Activated CD8-positive, alpha-beta memory T cell treated with anti-CD3 and anti-CD28 coated beads for 24 hours (primary cell): ENCODE measurements around the gene HS6ST3.

ENCODE experiments used
- DNase-seq: peaks from one replicate; pipeline ENCODE4 v3.0.0-alpha.2; 2020

The HS6ST3 gene

DNA sequence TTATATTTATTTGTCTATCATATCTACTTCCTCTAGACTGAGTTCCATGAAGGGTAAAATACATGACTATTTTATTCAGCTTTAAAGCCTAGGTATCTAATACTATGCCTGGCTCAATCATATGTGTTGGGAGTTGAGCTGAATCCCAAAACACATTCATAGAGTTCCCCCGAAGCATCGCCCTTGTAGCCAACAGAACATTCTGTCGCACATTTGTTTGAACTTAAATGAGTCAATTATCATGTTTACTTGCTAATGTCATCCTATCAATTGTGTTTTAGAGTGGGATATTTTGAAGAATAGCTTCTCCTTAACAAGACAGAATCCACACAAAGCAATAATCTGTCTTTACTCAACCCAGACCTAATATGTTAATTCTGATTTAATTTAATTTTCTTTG is 252.4 kb downstream of the HS6ST3 start:
- DNase-seq = no peak

GRCh38 chr13:96342852-96343465 is 253.1 kb downstream of the HS6ST3 start:
- DNase-seq = no peak

- DNase-seq = no peak
Observed at GRCh38 chr13:96346921-96347320, 257.0 kb downstream of the HS6ST3 start.

GRCh38 chr13:96373597-96373996 is 283.7 kb downstream of the HS6ST3 start:
- no peak for DNase-seq

- no peak for DNase-seq
Observed at GRCh38 chr13:96377835-96378234, 287.9 kb downstream of the HS6ST3 start.

DNA sequence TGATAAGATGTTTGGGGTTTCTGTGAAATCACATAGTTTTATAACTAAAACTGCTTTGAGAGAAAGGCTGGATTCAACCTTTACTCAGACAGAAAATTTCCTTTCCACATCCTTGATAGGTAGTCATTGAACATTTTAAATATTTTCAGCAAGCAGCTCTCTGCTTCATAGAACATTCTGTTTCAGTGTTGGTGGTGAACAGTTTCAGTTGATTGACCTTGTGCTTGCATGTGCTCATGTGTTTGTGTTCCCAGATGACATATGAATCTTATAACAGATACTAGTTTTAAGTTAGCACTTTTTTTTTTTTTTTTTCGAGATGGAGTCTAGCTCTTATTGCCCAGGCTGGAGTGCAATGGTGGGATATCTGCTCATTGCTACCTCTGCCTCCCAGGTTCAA is 290.1 kb downstream of the HS6ST3 start:
- DNase-seq = no peak

DNA sequence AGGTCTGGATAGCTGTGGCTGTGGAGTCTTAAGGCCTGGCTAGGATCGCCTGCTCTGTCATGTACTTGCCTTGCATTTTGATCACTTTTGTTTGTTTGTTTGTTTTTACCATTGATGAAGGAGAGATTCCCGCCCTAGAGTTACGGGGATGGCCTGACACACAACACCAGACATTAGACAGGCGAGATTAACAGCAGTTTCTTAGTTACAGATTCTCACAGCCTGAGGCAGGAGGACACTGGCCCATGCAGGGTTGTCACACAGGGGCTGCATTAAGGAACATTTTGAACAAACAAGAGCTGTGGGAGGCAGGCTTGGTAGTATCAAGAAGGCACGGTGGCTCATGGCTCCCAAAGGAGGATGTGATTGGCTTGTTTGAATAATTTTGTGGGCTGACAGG is 291.8 kb downstream of the HS6ST3 start:
- DNase-seq = no peak

DNA sequence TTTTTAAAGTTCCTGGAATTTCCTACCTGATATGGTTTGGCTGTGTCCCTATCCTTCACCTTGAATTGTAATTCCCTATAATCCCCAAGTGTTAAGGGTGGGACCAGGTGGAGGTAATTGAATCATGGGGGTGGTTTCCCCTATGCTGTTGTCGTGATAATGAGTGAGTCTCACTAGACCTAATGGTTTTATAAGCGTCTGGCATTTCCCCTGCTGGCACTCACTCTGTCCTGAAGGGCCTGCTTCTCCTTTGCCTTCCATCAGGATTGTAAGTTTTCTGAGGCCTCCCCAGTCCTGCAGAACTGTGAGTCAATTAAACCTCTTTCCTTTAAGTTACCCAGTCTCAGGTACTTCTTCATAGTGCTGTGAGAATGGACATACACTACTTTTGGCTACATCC is 298.7 kb downstream of the HS6ST3 start:
- no peak for DNase-seq

- no peak for DNase-seq
Observed at GRCh38 chr13:96391606-96392005, 301.7 kb downstream of the HS6ST3 start.

DNA sequence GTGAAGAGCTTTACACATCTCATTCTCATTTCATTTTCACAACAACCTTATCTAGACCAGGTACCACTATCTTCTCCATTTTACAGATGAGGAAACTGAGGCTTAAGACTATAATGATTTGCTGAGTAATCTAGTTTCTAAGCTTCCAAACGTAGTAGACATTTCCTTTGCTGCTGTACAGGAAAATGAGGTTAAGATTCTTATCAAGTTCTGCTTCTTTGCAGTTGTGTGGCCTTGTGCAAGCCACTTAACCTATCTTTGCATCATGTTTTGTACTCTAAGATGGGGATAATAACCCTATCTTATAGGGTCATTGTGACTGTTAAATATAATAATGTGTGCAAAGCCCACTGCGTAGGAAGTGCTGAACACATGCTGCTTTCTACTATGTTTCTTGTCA is 307.9 kb downstream of the HS6ST3 start:
- DNase-seq = no peak

GRCh38 chr13:96398486-96398885 is 308.6 kb downstream of the HS6ST3 start:
- no peak for DNase-seq

GRCh38 chr13:96403241-96403640 is 313.3 kb downstream of the HS6ST3 start:
- no peak for DNase-seq

DNA sequence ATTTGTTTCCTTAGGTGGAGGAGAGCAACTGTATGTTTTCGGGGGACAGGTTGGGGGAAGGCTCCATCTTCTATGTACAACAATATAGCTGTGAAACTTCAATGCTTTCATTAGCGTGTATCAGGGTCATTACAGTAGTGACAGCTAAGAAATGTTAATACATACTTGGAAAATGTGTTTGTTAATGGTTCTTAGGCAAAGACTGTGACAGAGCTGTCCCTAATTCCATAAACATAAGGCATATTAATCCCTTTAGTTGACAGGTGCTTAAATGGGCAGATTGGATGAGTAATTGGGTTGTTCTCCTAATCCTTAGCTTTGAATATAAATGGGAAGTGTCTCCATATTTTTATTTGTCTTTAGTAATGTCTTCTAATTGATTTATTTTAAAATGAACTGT is 313.7 kb downstream of the HS6ST3 start:
- DNase-seq = no peak

DNA sequence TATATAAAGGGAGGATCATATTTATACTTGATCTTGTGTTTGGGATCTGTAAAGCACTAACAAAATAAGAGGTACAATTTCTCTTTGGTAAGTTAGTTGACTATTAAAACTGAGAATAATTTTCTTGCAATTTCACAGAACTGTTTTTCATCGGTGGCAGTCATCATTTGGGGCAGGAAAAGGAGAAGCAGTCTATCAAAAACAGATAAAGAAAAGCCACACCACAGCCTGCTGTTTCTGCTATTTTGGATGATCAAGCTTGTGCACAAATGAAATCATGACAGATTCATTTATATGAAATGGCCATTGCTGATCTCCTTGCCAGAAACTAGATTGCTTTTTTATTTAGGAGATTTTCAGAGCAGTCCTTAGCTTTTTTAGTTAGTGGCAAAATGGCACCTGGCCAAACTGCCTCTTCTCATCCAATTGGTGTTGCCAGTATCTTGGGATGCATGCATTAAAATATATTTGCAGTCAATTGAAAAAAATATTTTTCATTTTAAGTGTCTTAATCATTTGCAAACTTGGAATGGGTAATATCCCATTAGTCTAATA is 326.0 kb downstream of the HS6ST3 start:
- no peak for DNase-seq

DNA sequence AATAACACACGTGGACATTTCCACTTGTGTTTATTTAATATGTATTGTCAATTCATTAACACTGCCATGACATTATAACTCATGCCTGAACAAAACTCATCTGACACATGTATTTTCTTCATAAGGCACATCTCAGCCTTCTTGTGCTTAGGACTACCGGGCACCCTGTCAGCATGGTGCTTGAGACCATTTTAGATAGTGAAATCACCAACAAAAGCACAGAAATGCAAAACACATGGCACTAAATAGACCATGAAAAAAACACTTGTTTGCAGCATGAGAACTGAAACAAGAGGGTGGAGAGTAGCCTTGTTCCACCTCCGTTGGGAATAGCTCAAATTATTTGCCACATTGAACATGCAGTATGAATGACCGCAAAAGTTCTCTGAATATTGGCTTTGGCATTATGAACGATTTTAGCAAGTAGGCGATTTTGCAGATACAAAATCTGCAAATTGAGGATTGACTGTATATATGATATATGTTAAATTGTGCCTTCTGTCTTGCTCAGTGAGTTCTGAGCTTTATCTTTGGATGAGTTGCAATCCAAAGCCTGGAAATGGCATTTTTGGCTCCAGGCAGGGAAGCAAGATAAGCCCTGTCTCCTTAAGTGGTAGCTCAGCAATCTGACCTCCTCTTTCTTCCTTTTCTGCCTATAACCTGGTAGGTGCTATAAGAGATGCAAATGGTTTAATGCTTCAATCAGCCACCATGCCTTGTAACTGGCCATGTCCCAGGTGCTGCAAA is 328.2 kb downstream of the HS6ST3 start:
- DNase-seq = no peak

DNA sequence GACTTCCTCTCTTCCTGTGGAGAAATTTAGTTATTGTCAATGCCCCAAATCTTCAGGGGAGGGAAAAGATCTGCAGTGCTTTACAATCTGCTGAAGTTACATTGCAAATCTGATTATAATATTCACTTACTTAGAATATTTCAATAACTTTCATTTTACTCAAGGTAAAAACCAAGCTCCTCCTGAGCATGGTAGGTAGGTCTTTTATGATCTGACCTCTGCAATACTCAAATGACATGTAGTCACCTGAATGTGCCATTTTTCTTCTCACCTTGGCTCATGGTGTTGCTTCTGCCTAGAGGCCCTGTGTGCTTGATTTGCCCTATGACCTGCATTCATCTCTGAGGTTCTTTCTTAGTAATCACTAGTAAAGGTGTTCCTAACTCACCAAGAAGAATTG is 331.4 kb downstream of the HS6ST3 start:
- no peak for DNase-seq

GRCh38 chr13:96422002-96422401 is 332.1 kb downstream of the HS6ST3 start:
- no peak for DNase-seq

DNA sequence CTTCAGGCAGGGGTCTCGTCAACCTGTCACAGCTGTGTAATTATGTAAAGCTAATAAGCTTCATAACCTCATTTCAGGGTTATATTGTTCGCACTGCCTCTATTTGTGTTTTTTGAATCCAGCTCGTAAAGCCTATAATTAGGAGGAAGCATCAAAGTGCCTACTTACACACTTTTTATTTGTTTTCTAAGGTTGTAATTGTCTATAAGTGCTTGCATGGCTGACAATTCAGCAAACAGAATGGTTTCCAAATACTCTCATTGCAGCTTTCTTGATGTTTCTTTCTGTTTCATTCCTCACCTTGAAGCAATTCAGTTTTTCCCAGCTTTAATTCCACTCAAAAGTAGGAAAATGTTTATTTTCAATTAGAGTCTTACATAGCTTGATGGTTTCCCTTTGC is 336.3 kb downstream of the HS6ST3 start:
- no peak for DNase-seq

DNA sequence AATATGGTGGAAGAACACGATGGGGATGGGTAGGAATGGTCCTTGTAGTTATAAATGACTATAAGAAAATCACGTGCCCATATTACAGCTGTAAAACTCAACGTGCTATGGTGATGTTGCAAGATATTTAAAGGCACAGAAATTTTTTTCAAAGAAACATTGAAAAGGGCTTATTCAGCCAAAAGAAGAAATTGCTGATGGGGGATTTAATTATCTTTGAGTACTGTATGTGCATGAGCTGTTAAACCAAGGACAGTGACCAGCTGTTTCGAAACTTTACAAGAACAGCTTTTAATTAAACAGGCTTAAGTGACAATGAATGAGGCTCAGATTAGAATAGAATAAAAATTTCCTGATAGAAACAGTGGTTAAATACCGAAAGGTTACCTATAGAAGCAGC is 339.0 kb downstream of the HS6ST3 start:
- no peak for DNase-seq

DNA sequence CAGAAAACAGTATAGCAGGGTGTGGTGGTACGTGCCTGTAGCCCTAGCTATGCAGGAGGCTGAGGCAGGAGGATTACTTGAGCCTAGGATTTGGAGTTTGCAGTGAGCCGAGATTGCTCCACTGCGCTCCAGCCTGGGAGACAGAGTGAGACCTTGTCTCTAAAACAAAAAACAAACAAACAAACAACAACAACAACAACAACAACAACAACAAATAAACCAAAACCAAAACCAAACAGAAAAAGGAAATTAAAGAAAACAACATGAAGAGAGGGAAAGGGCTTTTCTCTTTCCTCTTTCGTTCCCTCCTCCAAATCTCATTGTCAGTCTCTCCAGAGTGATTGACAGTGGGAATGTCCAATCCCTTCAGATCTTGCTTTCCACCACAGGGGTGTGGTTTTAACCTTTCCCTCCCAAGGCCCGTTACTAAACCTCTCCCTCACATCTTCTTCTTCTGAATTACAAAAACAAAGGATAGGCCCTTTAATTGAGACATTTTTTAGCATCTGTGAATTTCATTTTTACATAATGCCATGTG is 341.2 kb downstream of the HS6ST3 start:
- DNase-seq = no peak

DNA sequence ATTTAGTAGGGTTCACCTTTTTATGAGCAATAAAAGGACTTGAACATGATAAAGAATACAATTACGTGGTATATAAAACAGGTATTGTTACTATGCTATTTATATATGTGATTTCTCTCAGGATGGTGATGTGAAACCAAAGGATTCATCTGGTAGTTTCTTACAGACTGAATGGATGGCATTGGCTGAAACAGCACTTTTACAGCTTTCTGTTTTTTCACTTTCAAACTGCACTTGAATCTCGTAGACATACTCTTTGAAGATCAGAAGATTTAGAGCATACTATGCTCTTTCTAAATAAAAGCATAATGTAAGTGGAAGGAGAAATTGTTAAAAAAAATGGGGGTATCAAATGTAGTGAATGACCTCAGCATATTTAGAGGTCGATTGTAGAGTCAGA is 354.8 kb downstream of the HS6ST3 start:
- DNase-seq = no peak

DNA sequence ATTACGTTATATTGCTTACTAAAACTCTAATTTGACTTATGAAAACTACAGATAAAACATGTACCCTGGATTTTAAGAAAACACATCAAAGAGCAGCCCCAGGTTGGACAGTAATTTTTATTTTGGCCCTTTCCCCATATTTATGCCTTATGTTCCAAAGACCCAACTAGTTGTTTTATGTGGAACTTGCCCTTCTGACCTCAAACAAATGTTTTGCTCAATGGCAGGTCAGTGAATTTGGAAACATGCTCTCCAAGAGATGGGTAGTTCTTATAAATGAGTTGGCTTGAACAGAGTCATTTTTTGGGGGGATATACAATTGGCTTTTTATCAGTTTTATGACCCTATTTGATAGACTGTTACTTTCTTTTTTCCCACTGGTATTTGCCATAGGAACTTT is 360.0 kb downstream of the HS6ST3 start:
- DNase-seq = no peak

- DNase-seq = no peak
Observed at GRCh38 chr13:96450326-96451020, 360.6 kb downstream of the HS6ST3 start.

DNA sequence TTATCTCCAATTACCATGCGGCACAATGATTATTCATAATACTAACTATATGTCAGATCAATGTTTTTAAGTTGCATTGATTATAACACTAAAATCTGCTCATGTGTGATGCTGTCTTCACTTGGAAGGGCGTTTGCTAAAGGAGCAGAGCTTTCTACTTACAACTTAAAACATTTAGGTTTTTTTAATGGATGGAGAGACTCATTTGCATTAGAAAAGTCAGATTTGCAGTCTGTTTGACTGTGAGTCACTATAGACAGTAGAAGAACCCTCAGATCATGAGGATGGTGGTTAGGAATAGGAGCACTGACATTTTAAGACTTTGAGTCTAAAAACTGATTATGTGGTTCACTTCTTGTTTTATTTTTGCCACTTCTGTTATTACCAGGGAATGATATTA is 364.6 kb downstream of the HS6ST3 start:
- DNase-seq = no peak
